ENCODE results near the gene ABR. TPM values are rescaled to one million over a fixed set of nuclear protein-coding genes. Genes with fewer than 3 reads are reported as not detected.

The ABR gene
- total RNA-seq, 1 donor from 2014 or later, result 59.7 TPM

- peak; percentile 46 for DNase-seq (ENCODE audit: low read depth, low spot score)
- H3K27ac Mint-ChIP-seq (ENCODE audit: unreplicated experiment), result peak overlapping the region; percentile 10
- H3K4me3 Mint-ChIP-seq, result peak overlapping the region; percentile 76
- peaks cover 7% of the 10 kb centered on the region for H3K36me3 Mint-ChIP-seq (ENCODE audit: low read depth)
- no peaks in the 10 kb centered on the region for H3K27me3 Mint-ChIP-seq (ENCODE audit: low read depth)
- TF ChIP-seq, protein P1, sequence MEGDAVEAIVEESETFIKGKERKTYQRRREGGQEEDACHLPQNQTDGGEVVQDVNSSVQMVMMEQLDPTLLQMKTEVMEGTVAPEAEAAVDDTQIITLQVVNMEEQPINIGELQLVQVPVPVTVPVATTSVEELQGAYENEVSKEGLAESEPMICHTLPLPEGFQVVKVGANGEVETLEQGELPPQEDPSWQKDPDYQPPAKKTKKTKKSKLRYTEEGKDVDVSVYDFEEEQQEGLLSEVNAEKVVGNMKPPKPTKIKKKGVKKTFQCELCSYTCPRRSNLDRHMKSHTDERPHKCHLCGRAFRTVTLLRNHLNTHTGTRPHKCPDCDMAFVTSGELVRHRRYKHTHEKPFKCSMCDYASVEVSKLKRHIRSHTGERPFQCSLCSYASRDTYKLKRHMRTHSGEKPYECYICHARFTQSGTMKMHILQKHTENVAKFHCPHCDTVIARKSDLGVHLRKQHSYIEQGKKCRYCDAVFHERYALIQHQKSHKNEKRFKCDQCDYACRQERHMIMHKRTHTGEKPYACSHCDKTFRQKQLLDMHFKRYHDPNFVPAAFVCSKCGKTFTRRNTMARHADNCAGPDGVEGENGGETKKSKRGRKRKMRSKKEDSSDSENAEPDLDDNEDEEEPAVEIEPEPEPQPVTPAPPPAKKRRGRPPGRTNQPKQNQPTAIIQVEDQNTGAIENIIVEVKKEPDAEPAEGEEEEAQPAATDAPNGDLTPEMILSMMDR (conservative IDR thresholded peaks at IDR 0.05), result no peak
- H3K4me1 Mint-ChIP-seq, result peaks cover 57% of the 10 kb centered on the region
- H3K9me3 Mint-ChIP-seq, result no peaks in the 10 kb centered on the region
These were observed 217.1 kb downstream of the ABR start for GRCh38 chr17:962670-963069.

- Mint-ChIP-seq H3K4me1 (peaks cover 56% of the 10 kb centered on the region), H3K27me3 (ENCODE audit: low read depth) (no peaks in the 10 kb centered on the region), H3K36me3 (ENCODE audit: low read depth) (peaks cover 7% of the 10 kb centered on the region), H3K4me3 (no peak overlapping the region), H3K9me3 (no peaks in the 10 kb centered on the region), H3K27ac (ENCODE audit: unreplicated experiment) (no peak overlapping the region)
- TF ChIP-seq, protein P1 (conservative IDR thresholded peaks at IDR 0.05), result no peak
- DNase-seq (ENCODE audit: low read depth, low spot score), result no peak
These were observed 217.6 kb downstream of the ABR start for GRCh38 chr17:962166-962565.

DNA sequence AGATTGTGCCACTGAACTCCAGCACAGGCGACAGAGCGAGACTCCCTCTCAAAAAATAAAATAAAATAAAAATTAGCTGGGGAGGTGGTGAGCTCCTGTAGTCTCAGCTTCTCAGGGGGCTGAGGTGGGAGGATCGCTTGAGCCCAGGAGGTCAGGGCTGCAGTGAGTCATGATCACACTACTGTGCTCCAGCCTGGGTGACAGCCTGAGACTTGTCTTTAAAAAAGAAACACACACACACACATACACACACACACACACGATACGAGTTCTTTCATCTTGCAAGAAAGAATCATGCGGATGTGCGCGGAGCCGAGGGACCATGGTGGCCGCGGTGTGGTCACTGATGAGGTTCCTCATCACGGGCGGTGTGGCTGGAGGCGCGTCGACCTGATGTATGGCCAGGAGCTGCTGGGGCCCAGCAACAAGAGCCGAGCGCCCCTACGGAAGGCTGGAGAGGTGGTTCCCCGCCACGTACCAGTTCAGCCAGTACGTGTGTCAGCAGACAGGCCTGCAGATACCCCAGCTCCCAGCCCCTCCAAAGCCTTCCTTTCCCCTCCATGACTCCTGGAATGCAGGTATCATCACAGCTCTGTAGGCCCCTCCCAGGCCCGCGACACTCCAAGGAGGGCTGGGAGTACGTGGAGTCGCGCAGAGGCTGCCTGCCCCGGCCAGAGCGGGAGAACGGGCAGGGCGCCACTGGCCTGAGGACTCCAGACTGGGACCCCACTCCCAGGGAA is 220.9 kb downstream of the ABR start:
- peaks cover 9% of the 10 kb centered on the region for H3K36me3 Mint-ChIP-seq (ENCODE audit: low read depth)
- DNase-seq (ENCODE audit: low read depth, low spot score), result no peak
- peaks cover 51% of the 10 kb centered on the region for H3K4me1 Mint-ChIP-seq
- H3K27ac Mint-ChIP-seq (ENCODE audit: unreplicated experiment), result no peak overlapping the region
- H3K27me3 Mint-ChIP-seq (ENCODE audit: low read depth), result no peaks in the 10 kb centered on the region
- no peak overlapping the region for H3K4me3 Mint-ChIP-seq
- TF ChIP-seq, protein P1 (conservative IDR thresholded peaks at IDR 0.05), result no peak
- no peaks in the 10 kb centered on the region for H3K9me3 Mint-ChIP-seq

- no peaks in the 10 kb centered on the region for H3K9me3 Mint-ChIP-seq
- peak overlapping the region; percentile 70 for H3K27ac Mint-ChIP-seq (ENCODE audit: unreplicated experiment)
- peak overlapping the region; percentile 27 for H3K4me3 Mint-ChIP-seq
- no peaks in the 10 kb centered on the region for H3K27me3 Mint-ChIP-seq (ENCODE audit: low read depth)
- peaks cover 9% of the 10 kb centered on the region for H3K36me3 Mint-ChIP-seq (ENCODE audit: low read depth)
- TF ChIP-seq, protein P1 (conservative IDR thresholded peaks at IDR 0.05), result no peak
- peaks cover 44% of the 10 kb centered on the region for H3K4me1 Mint-ChIP-seq
- DNase-seq (ENCODE audit: low read depth, low spot score), result no peak
These were observed 221.8 kb downstream of the ABR start for GRCh38 chr17:957856-958421.

DNA sequence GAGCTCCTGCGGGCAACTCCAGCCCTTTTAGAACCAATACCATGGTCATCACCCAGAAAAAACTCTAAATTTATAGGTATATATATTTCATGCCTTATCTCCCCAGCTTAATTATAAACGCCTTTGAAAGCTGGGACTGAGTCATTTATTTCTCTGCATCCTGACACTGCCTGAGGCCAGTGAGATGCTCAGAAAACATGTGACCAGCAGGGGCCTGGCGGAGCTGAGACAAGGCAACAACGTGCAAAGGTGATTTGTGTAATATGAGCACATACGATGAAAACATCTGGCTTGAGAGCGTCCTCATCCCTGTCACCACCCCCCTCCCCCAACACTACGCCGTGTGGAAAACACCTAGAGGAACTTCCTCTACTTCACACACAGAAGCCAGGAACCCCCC is 222.9 kb downstream of the ABR start:
- H3K4me1 Mint-ChIP-seq, result peaks cover 36% of the 10 kb centered on the region

More for the DNA sequence above, 222.9 kb downstream of the ABR start:
- H3K9me3 Mint-ChIP-seq, result no peaks in the 10 kb centered on the region
- no peak for DNase-seq (ENCODE audit: low read depth, low spot score)
- no peak overlapping the region for H3K27ac Mint-ChIP-seq (ENCODE audit: unreplicated experiment)
- no peak overlapping the region for H3K4me3 Mint-ChIP-seq
- peaks cover 9% of the 10 kb centered on the region for H3K36me3 Mint-ChIP-seq (ENCODE audit: low read depth)
- H3K27me3 Mint-ChIP-seq (ENCODE audit: low read depth), result no peaks in the 10 kb centered on the region
- TF ChIP-seq, protein P1 (conservative IDR thresholded peaks at IDR 0.05), result no peak
